Immature natural killer cell (primary cell): ENCODE data around the gene CD300LB. TPM values are rescaled to one million over a fixed set of nuclear protein-coding genes. Genes with fewer than 3 reads are reported as not detected.
"Not testable (repeated sequence)": the region's sequence is repeated elsewhere in the genome, so short reads cannot be mapped to it uniquely, and the experiment has no call there.

Experiments
- DNase-seq, 3 donors: peaks; one replicate each; pipeline ENCODE4 v3.0.0; 2022; ENCODE audit warnings: mixed read lengths in 1 of 3
- H3K27ac Mint-ChIP-seq, 6 donors: one replicate each; pipeline ENCODE4 v1.8.0; 2020; ENCODE audit warnings: mixed read lengths in 6 of 6, mild to moderate bottlenecking in 5 of 6, inconsistent platforms in 4 of 6, moderate library complexity in 3 of 6
- H3K27me3 Mint-ChIP-seq, 3 donors: one replicate each; pipeline ENCODE4 v1.8.0; 2020 to 2021; ENCODE audit warnings: low read depth in 3 of 3, mild to moderate bottlenecking in 3 of 3, mixed read lengths in 3 of 3, moderate library complexity in 3 of 3, inconsistent platforms in 1 of 3
- H3K36me3 Mint-ChIP-seq, 3 donors: one replicate each; pipeline ENCODE4 v1.8.0; 2020; ENCODE audit warnings: mixed read lengths in 3 of 3, inconsistent platforms in 2 of 3, mild to moderate bottlenecking in 2 of 3
- H3K4me1 Mint-ChIP-seq, 2 donors: one replicate each; pipeline ENCODE4 v1.8.0; 2020; ENCODE audit warnings: inconsistent platforms in 2 of 2, mild to moderate bottlenecking in 2 of 2, mixed read lengths in 2 of 2, moderate library complexity in 1 of 2
- H3K4me3 Mint-ChIP-seq, 5 donors: one replicate each; pipeline ENCODE4 v1.8.0; 2020; ENCODE audit warnings: mild to moderate bottlenecking in 5 of 5, mixed read lengths in 5 of 5, inconsistent platforms in 3 of 5, moderate library complexity in 3 of 5
- H3K9me3 Mint-ChIP-seq, 6 donors: one replicate each; pipeline ENCODE4 v1.8.0; 2020; ENCODE audit warnings: mild to moderate bottlenecking in 6 of 6, mixed read lengths in 6 of 6, inconsistent platforms in 4 of 6, moderate library complexity in 3 of 6
- polyA plus RNA-seq, 3 donors: library from polyadenylated mRNA; unstranded; fragments of 300-500 nt; fragmentation: Illumina TruSeq; gene quantifications; one replicate each; pipeline ENCODE4 v1.2.3, GENCODE V29; 2021

Gene CD300LB
- polyA plus RNA-seq, 3 donors from 2014 or later = 4.2 to 6.3 (median 5.5) TPM

GRCh38 chr17:74518413-74518981 is 12.8 kb downstream of the CD300LB start:
- H3K36me3 Mint-ChIP-seq = peaks cover 9 to 12% (median 9%) of the 10 kb centered on the region in 3 donors
- H3K4me3 Mint-ChIP-seq, H3K9me3 Mint-ChIP-seq, DNase-seq, H3K27ac Mint-ChIP-seq: not testable (repeated sequence)
- H3K27me3 Mint-ChIP-seq = peaks cover 19 to 31% (median 24%) of the 10 kb centered on the region in 3 donors
- H3K4me1 Mint-ChIP-seq = peaks cover 41 to 44% of the 10 kb centered on the region in 2 donors

- Mint-ChIP-seq H3K4me1 (peaks cover 24 to 31% of the 10 kb centered on the region in 2 donors), H3K27me3 (peaks cover 19 to 32% (median 29%) of the 10 kb centered on the region in 3 donors), H3K27ac (no peak overlapping the region), H3K36me3 (peaks cover 9 to 12% (median 9%) of the 10 kb centered on the region in 3 donors), H3K4me3 (no peak overlapping the region), H3K9me3 (peaks cover 0 to 9% (median under 1%) of the 10 kb centered on the region in 6 donors)
- DNase-seq = no peak
Observed at GRCh38 chr17:74516561-74517328, 14.5 kb downstream of the CD300LB start.

- Mint-ChIP-seq H3K4me3 (no peak overlapping the region), H3K36me3 (peaks cover 9 to 12% (median 9%) of the 10 kb centered on the region in 3 donors), H3K4me1 (peaks cover 16 to 23% of the 10 kb centered on the region in 2 donors), H3K27ac (peak overlapping the region in 1 of 6 donors; percentile 99), H3K9me3 (peaks cover 0 to 9% (median under 1%) of the 10 kb centered on the region in 6 donors), H3K27me3 (peaks cover 19 to 30% (median 26%) of the 10 kb centered on the region in 3 donors)
- DNase-seq = no peak
Observed at GRCh38 chr17:74515941-74516340, 15.3 kb downstream of the CD300LB start.

GRCh38 chr17:74514632-74515334 is 16.5 kb downstream of the CD300LB start:
- Mint-ChIP-seq H3K27me3 (peaks cover 19 to 30% (median 24%) of the 10 kb centered on the region in 3 donors), H3K27ac (peak overlapping the region; percentile 85 to 99 (median 92)), H3K4me1 (peaks cover 4 to 12% of the 10 kb centered on the region in 2 donors), H3K4me3 (peak overlapping the region; percentile 1 to 84 (median 55)), H3K9me3 (peaks cover 0 to 9% (median under 1%) of the 10 kb centered on the region in 6 donors), H3K36me3 (peaks cover 9 to 12% (median 9%) of the 10 kb centered on the region in 3 donors)
- DNase-seq = no peak

GRCh38 chr17:74513987-74514631 is 17.2 kb downstream of the CD300LB start:
- Mint-ChIP-seq H3K4me3 (peak overlapping the region; percentile 1 to 84 (median 55)), H3K36me3 (peaks cover 9 to 12% (median 9%) of the 10 kb centered on the region in 3 donors), H3K4me1 (peaks cover 0 to 10% of the 10 kb centered on the region in 2 donors), H3K27me3 (peaks cover 17 to 30% (median 24%) of the 10 kb centered on the region in 3 donors), H3K9me3 (peaks cover 0 to 9% (median under 1%) of the 10 kb centered on the region in 6 donors), H3K27ac (peak overlapping the region; percentile 85 to 99 (median 92))
- DNase-seq = peak; percentile 60 to 71 (median 68)

- no peak overlapping the region for H3K4me3 Mint-ChIP-seq
- no peak for DNase-seq
- H3K4me1 Mint-ChIP-seq = peaks cover 0 to 10% of the 10 kb centered on the region in 2 donors
- H3K9me3 Mint-ChIP-seq = peaks cover 0 to 9% (median under 1%) of the 10 kb centered on the region in 6 donors
- H3K36me3 Mint-ChIP-seq = peaks cover 9% of the 10 kb centered on the region in 3 donors
- peaks cover 17 to 30% (median 24%) of the 10 kb centered on the region in 3 donors for H3K27me3 Mint-ChIP-seq
- H3K27ac Mint-ChIP-seq = peak overlapping the region in 1 of 6 donors; percentile 59
Observed at GRCh38 chr17:74512624-74513091, 18.6 kb downstream of the CD300LB start.

- DNase-seq = no peak
- peaks cover 9% of the 10 kb centered on the region in 3 donors for H3K36me3 Mint-ChIP-seq
- H3K9me3 Mint-ChIP-seq = peaks cover 0 to 9% (median under 1%) of the 10 kb centered on the region in 6 donors
- peaks cover 0 to 10% of the 10 kb centered on the region in 2 donors for H3K4me1 Mint-ChIP-seq
- H3K27me3 Mint-ChIP-seq = peaks cover 17 to 30% (median 24%) of the 10 kb centered on the region in 3 donors
- H3K27ac Mint-ChIP-seq = peak overlapping the region in 1 of 6 donors; percentile 59
- no peak overlapping the region for H3K4me3 Mint-ChIP-seq
Observed at GRCh38 chr17:74512036-74512435, 19.2 kb downstream of the CD300LB start.

GRCh38 chr17:74508156-74508555 is 23.1 kb downstream of the CD300LB start:
- Mint-ChIP-seq H3K36me3 (peaks cover 0 to 3% (median 0%) of the 10 kb centered on the region in 3 donors), H3K27ac (no peak overlapping the region), H3K27me3 (peaks cover under 1 to 5% (median 2%) of the 10 kb centered on the region in 3 donors), H3K9me3 (no peaks in the 10 kb centered on the region), H3K4me1 (no peaks in the 10 kb centered on the region), H3K4me3 (no peak overlapping the region)
- no peak for DNase-seq

- H3K27ac Mint-ChIP-seq, DNase-seq, H3K9me3 Mint-ChIP-seq, H3K4me3 Mint-ChIP-seq, H3K27me3 Mint-ChIP-seq, H3K4me1 Mint-ChIP-seq, H3K36me3 Mint-ChIP-seq: not testable (repeated sequence)
Observed at GRCh38 chr17:74503949-74504348, 27.3 kb downstream of the CD300LB start.

- H3K27ac Mint-ChIP-seq = no peak overlapping the region
- no peak overlapping the region for H3K4me3 Mint-ChIP-seq
- H3K4me1 Mint-ChIP-seq = no peaks in the 10 kb centered on the region
- H3K36me3 Mint-ChIP-seq = peaks cover 0 to 3% (median 0%) of the 10 kb centered on the region in 3 donors
- H3K9me3 Mint-ChIP-seq = no peaks in the 10 kb centered on the region
- peaks cover 0 to 4% (median 2%) of the 10 kb centered on the region in 3 donors for H3K27me3 Mint-ChIP-seq
- no peak for DNase-seq
Observed at GRCh38 chr17:74502861-74503260, 28.4 kb downstream of the CD300LB start.

- Mint-ChIP-seq H3K36me3 (no peaks in the 10 kb centered on the region), H3K4me3 (no peak overlapping the region), H3K27me3 (peaks cover 0 to 4% (median 0%) of the 10 kb centered on the region in 3 donors), H3K4me1 (peaks cover 0 to 2% of the 10 kb centered on the region in 2 donors), H3K27ac (peak overlapping the region in 1 of 6 donors; percentile 9), H3K9me3 (no peaks in the 10 kb centered on the region)
- DNase-seq = no peak
Observed at GRCh38 chr17:74499992-74500391, 31.3 kb downstream of the CD300LB start.

- Mint-ChIP-seq H3K27ac (peak overlapping the region in 2 of 6 donors; percentile 22 to 45), H3K9me3 (no peaks in the 10 kb centered on the region)
- DNase-seq = no peak
Observed at GRCh38 chr17:74497471-74497870, 33.8 kb downstream of the CD300LB start.

GRCh38 chr17:74493331-74493833 is 37.9 kb downstream of the CD300LB start:
- peaks cover 6 to 11% (median 9%) of the 10 kb centered on the region in 3 donors for H3K36me3 Mint-ChIP-seq
- peaks cover 1 to 4% (median 2%) of the 10 kb centered on the region in 3 donors for H3K27me3 Mint-ChIP-seq
- H3K4me1 Mint-ChIP-seq = peaks cover 53 to 59% of the 10 kb centered on the region in 2 donors
- H3K4me3 Mint-ChIP-seq = peak overlapping the region in 4 of 5 donors; percentile 56 to 78 (median 70)
- no peaks in the 10 kb centered on the region for H3K9me3 Mint-ChIP-seq
- DNase-seq = peak; percentile 62 to 74 (median 68)
- peak overlapping the region; percentile 70 to 92 (median 82) for H3K27ac Mint-ChIP-seq

More at GRCh38 chr17:74497471-74497870, 33.8 kb downstream of the CD300LB start:
- Mint-ChIP-seq H3K36me3 (no peaks in the 10 kb centered on the region), H3K4me3 (no peak overlapping the region), H3K27me3 (peaks cover 1 to 5% (median 3%) of the 10 kb centered on the region in 3 donors), H3K4me1 (peaks cover 12 to 21% of the 10 kb centered on the region in 2 donors)
